RWPE1 (cell line): ENCODE results near the gene FHL3.

Experiments
- CTCF ChIA-PET: fragments of 350-600 bp; sonication (Branson Sonifier 250); formaldehyde crosslinking; extraction: SDS; loops from one replicate; lab custom pipeline; 2021; lab: Yijun Ruan, JAX
- POLR2A ChIA-PET: fragments of 400-600 bp; formaldehyde crosslinking; extraction: SDS; loops from one replicate; lab custom pipeline; 2020; ENCODE audit warnings: antibody characterized with exemption; ENCODE audit not compliant: low non-redundant PET; lab: Yijun Ruan, JAX
- DNase-seq: peaks from one replicate; pipeline ENCODE4 v3.0.0; 2012; ENCODE audit warnings: low spot score
- H3K27ac ChIP-seq: fragments of 450-650 bp; 2 replicates; pipeline ENCODE4 v1.5.1; 2017
- CTCF ChIP-seq: fragments of 450-650 bp; conservative IDR thresholded peaks from 2 replicates; pipeline ENCODE4 v1.5.1; 2017; ENCODE audit warnings: low read depth, mild to moderate bottlenecking

Gene FHL3

GRCh38 chr1:38014724-38015424, 9.6 kb upstream of the FHL3 start:
- ChIA-PET POLR2A (interaction anchor here (0.7 kb wide), 1 partner anchor 974 kb away, joined by 3 read pairs; no protein-coding TSS in a partner anchor), CTCF (interaction anchor here (0.5 to 0.6 kb wide), 3 partner anchors 12 to 1499 kb away, joined by 3 to 6 read pairs (median 3); no protein-coding TSS in a partner anchor)
- no peak for DNase-seq
- peak overlapping the region; percentile 21; the same call in 1 of the 2 replicates for H3K27ac ChIP-seq
- no peak for TF ChIP-seq CTCF

- POLR2A ChIA-PET, result interaction anchor here (0.7 kb wide), 1 partner anchor 975 kb away, joined by 3 read pairs; no protein-coding TSS in a partner anchor
- CTCF ChIA-PET, result interaction anchor here (0.6 kb wide), 2 partner anchors 12 to 1498 kb away, joined by 3 to 6 read pairs; no protein-coding TSS in a partner anchor
- no peak overlapping the region for H3K27ac ChIP-seq
- TF ChIP-seq CTCF, result no peak
- DNase-seq, result no peak
These were observed 8.9 kb upstream of the FHL3 start for GRCh38 chr1:38014171-38014570.

GRCh38 chr1:38013227-38013622, 7.9 kb upstream of the FHL3 start:
- peak overlapping the region; percentile 86 for H3K27ac ChIP-seq
- no peak for TF ChIP-seq CTCF
- POLR2A ChIA-PET, result no interaction called here
- DNase-seq, result no peak
- CTCF ChIA-PET, result interaction anchor here (0.7 to 0.8 kb wide), 3 partner anchors 14 to 87 kb away, joined by 3 to 5 read pairs (median 3); no protein-coding TSS in a partner anchor

- POLR2A ChIA-PET, result interaction anchor here (0.7 kb wide), 1 partner anchor 99 kb away, joined by 5 read pairs; no protein-coding TSS in a partner anchor
- no peak for TF ChIP-seq CTCF
- DNase-seq, result peak; percentile 97
- CTCF ChIA-PET, result interaction anchor here (0.5 to 0.8 kb wide), 4 partner anchors 15 to 323 kb away, joined by 3 to 5 read pairs (median 4); no protein-coding TSS in a partner anchor
- peak within 1 kb of the TSS; percentile 86 for H3K27ac ChIP-seq
These were observed 7.3 kb upstream of the FHL3 start, which contains the start of gene UTP11 for GRCh38 chr1:38012363-38013226. Gene UTP11, plus strand, starts transcription at chr1:38012734. Its CDS starts 69 bp downstream, at chr1:38012803.

GRCh38 chr1:38009841-38010180, 4.5 kb upstream of the FHL3 start:
- CTCF ChIA-PET, result interaction anchor here (0.6 to 0.7 kb wide), 2 partner anchors 487 to 1037 kb away, joined by 3 to 4 read pairs; no protein-coding TSS in a partner anchor
- no peak for TF ChIP-seq CTCF
- POLR2A ChIA-PET, result no interaction called here
- H3K27ac ChIP-seq, result peak overlapping the region; percentile 60
- DNase-seq, result no peak
